ENCODE results near the gene SLC15A2.
"Not testable (repeated sequence)": the region's sequence is repeated elsewhere in the genome, so short reads cannot be mapped to it uniquely, and the experiment has no call there.

SLC15A2 gene

GRCh38 chr3:121924734-121925133 is 30.5 kb downstream of the SLC15A2 start:
- DNase-seq (ENCODE audit: low read depth): no peak

GRCh38 chr3:121926380-121926779 is 32.2 kb downstream of the SLC15A2 start:
- no peak for DNase-seq (ENCODE audit: low read depth)

DNA sequence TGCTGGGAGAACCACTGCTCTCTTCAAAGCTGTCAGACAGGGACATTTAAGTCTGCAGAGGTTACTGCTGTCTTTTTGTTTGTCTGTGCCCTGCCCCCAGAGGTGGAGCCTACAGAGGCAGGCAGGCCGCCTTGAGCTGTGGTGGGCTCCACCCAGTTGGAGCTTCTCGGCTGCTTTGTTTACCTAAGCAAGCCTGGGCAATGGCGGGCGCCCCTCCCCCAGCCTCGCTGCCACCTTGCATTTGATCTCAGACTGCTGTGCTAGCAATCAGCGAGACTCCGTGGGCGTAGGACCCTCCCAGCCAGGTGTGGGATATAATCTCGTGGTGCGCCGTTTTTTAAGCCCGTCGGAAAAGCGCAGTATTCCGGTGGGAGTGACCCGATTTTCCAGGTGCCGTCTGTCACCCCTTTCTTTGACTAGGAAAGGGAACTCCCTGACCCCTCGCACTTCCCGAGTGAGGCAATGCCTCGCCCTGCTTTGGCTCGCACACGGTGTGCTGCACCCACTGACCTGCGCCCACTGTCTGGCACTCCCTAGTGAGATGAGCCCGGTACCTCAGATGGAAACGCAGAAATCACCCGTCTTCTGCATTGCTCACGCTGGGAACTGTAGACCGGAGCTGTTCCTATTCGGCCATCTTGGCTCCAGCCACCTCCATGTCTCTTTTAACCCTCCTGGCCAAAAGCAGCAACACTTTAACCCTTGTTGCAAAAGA is 44.1 kb downstream of the SLC15A2 start:
- DNase-seq (ENCODE audit: low read depth): not testable (repeated sequence)

DNA sequence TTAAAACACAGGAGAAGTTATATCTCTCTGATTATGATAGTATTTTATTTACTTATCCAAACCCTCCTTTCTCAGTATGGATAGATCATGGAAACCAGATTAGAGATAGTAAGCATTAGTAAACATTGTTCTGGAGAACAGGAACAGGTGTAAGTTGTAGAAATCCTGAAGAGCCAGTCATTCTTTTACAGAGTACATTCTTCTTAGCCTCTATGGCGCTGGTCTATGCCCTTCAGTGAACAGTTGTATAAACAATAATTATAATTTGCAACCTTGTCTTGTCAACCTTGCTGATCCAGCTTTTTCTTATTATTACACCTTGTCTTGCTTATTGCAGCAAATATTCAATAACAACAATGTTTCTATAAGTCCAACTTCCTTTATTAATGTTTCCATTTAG is 47.4 kb downstream of the SLC15A2 start:
- DNase-seq (ENCODE audit: low read depth): no peak

DNA sequence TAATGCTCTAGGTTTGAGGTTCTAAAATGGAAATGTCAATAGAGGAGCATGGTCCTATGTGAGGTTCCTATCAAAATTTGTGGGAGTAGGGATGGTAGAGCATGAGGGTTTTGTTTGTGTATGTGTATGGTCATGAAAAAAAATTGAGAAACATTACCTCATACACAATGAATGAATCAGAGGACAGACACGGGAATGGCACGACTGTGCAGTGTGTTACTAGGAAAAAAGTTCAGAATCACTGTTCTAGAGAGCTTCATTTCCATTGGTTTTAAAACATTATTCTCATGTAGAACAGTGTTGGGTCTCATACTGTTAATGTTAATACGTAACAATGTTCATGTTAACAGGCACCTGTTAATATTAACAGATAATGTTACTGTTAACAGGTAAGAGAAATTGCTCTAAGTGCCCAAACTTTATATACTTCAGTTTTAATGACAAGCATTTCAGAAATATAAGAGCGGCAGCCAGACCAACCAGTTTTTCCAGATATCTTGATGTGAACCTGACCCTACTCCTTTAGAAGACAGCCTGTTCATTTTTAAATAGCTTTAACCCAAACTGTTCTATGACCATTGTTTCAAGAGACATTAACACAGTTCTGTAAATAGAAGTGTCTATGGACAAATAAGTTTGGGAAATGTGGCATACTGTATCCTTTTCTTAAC is 48.0 kb downstream of the SLC15A2 start:
- DNase-seq (ENCODE audit: low read depth): no peak

GRCh38 chr3:121943431-121943830 is 49.2 kb downstream of the SLC15A2 start:
- no peak for DNase-seq (ENCODE audit: low read depth)

DNA sequence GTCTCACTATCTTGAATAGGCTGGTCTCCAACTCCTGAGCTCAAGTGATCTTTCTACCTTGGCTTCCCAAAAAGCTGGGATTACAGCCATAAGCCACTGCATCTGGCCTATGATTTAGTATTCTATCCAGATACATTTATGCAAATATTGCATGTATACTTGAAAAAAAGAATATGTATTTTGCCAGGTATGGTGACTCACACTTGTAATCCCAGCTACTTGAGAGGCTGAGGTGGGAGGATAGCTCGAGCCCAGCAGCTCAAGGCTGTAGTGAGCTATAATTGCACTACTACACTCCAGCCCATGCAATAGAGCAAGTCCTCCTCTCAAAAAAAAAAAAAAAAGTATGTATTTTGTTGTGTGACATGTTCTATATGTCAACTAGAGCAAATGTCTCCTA is 54.4 kb downstream of the SLC15A2 start:
- DNase-seq (ENCODE audit: low read depth): no peak

DNA sequence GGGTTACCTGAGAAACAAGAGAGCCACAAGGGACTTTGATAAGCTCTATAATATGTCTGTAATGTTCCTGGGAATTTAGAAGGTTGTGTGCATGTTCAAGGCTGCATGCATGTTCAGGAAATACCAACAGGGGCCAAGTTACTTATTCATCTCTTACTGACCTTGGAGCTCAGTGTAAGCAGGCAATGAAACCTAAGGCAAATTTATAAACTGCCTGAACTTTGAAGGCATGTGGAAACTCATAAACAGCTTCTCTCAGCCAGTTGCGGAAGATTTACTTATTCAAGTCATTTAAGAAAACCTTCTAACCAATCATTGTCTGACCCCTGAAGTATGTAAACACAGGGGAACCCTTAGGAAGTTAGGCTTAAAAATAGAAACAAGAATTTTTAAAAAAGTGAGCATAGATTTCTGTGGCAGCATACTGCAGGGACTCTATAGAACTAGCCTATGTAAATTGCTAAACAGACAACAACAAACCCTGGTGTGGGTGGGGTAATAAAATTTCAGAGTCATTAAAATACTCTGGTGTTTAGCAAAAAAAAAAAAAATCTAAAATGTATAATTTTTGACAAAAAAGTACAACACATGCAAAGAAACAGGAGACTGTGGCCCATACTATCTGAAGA is 57.2 kb downstream of the SLC15A2 start:
- DNase-seq (ENCODE audit: low read depth): no peak

- no peak for DNase-seq (ENCODE audit: low read depth)
Observed at GRCh38 chr3:121956363-121956762, 62.2 kb downstream of the SLC15A2 start.

DNA sequence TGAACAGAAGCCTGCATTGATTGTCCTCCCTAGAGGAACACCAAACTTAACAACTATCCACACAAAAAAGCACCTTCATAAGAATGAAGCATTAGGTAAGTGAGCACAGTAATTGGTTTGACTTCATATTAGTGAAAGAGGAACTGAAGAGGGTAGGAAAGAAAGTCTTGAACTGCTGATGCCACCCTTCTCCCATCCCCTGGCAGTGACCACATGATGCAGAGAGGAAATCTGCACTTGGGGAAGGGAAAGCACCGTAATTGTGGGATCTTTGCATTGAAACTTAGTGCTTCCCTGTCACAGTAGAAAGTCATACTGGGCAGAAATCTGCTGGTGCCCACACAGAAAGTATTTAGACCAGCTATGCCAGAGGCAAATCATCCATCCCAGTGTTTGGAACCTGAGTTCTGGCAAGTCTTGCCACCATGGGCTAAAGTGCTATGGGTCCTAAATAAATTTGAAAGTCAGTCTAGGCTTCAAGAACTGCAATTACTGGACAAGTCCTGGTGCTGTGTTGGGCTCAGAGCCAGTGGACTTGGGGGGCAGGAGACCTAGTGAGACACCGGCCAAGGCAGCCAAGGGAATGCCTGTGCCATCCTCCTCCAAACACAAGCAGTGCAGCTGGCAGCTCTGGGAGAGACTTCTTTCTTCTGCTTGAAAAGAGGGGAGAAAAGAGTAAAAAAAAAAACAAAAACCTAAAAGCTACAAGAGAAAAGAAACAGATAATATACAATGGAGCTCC is 63.6 kb downstream of the SLC15A2 start:
- DNase-seq (ENCODE audit: low read depth): no peak

DNA sequence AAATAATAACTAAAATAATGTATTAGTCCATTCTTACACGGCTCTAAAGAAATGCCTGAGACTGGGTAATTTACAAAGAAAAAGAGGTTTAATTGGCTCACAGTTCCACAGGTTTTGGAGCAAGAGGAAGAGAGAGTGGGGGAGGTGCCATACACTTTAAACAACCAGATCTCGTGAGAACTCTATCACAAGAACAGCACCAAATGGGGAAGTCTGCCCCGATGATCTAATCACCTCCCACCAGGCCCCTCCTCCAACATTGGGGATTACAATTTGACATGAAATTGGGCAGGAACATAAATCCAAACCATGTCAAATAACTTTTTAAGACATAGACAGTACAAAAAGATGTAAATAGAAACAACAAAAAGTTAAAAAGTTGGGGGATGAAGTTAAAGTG is 64.6 kb downstream of the SLC15A2 start:
- no peak for DNase-seq (ENCODE audit: low read depth)

GRCh38 chr3:121961283-121961682 is 67.1 kb downstream of the SLC15A2 start:
- no peak for DNase-seq (ENCODE audit: low read depth)

DNA sequence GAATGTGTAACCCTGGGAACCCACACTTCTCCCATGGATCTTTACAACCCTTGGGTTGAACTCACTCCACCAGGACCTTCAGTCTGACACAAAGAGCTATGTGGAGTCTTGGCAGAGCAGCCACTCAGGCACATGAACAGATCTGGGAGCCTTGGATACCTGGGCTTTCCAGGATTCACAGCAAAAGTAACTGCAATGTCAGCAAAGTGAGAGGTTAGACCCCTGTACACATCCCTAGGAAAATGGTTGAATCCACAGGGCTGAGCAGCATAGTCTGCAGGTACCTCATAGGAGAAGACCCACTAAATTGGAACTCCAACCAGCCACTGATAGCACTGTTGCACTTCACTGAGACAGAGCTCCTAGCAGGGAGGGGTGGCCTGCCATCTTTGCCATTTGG is 68.2 kb downstream of the SLC15A2 start:
- DNase-seq (ENCODE audit: low read depth): no peak

DNA sequence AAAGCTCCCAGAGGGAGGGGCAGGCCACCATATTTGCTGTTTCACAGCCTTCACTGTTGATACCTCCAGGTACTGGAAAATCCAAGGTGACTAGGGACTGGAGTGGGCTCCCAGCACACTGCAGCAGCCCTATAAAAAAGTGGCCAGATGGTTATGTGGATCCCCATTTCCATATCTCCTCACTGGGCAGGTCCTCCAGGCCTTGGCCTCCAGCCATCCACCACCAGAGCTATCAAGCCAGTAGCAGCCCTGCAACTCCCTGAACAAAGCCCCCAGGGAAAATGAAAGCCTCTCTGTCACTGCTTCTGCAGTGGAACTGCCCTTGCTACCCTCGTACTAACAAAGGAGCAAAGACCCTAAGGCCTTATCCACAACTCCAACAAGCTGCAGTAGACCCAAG is 69.4 kb downstream of the SLC15A2 start:
- DNase-seq (ENCODE audit: low read depth): no peak

GRCh38 chr3:121969631-121970030 is 75.4 kb downstream of the SLC15A2 start:
- DNase-seq (ENCODE audit: low read depth): no peak

GRCh38 chr3:121970047-121970446 is 75.8 kb downstream of the SLC15A2 start:
- DNase-seq (ENCODE audit: low read depth): no peak

DNA sequence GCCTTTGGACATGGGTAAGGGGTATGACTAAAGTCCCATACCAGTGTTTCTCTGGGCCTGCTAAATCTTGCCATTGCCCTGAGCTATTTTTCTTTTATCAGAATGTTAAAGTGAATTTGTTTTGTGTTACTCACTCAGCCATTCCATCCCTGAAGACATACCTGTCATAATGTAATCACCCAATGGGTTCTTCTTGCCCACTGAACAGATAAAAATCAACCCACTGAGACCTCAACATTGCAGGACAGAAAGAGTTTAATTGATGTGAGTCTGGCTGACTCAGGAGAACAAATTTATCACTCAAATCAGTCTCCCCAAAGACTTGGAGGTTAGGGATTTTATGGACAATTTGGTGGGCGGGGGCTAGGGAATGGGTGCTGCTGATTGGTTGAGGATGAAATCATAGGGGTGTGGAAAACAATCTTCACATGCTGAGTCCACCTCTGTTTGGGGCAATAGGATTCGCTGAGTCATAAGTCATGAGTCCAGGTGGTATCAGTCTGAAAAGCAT is 80.5 kb downstream of the SLC15A2 start:
- DNase-seq (ENCODE audit: low read depth): no peak

DNA sequence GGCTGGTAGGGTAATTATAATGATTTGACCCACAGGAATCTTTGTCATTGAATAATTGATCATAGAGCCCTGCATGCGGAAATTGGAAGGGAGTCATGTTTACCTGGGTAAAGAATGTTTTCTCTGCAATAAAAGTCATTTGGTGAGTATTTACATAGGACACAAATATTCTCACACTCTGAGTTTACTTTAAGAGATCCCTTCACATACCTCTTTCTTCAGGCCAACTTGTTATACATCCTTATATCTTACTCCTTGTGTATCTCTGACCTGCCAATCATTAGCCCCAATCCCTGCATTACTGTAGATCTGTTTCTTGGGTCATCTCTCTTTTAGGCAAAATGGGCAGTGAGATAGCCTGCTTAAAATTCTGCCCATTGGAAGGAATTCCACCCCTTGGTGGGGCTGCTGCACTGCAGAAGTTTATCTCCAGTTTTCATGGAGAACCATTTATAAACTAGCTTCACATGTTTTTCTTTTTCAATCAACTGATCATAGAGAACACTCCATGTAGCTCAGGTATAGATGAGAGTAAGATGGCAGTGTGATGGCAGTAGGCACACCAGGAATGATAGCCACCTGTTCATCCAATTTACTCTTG is 81.6 kb downstream of the SLC15A2 start:
- no peak for DNase-seq (ENCODE audit: low read depth)

GRCh38 chr3:121976727-121977126 is 82.5 kb downstream of the SLC15A2 start:
- no peak for DNase-seq (ENCODE audit: low read depth)

DNA sequence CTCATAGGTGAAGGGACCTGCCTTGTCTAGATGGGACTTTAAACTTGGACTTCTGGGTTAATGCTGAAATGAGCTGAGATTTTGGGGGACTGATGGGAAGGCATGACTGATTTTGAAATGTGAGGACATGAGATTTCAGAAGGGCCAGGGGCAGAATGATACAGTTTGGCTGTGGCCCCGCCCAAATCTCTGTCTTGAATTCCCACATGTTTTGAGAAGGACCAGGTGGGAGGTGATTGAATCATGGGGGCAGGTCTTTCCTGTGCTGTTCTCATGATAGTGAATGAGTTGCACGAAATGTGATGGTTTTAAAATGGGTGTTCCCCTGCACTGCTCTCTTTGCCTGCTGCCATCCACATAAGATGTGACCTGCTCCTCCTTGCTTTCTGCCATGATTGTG is 85.0 kb downstream of the SLC15A2 start:
- no peak for DNase-seq (ENCODE audit: low read depth)

- DNase-seq (ENCODE audit: low read depth): no peak
Observed at GRCh38 chr3:121979734-121980449, 85.7 kb downstream of the SLC15A2 start.

GRCh38 chr3:121980450-121980796 is 86.2 kb downstream of the SLC15A2 start:
- DNase-seq (ENCODE audit: low read depth): no peak

Data from activated T-cell treated with anti-CD3 and anti-CD28 coated beads for 24 hours (primary cell).